Umbilical cord (tissue), 2 donors: ENCODE results near the gene KRTAP6-2. TPM values are rescaled to one million over a fixed set of nuclear protein-coding genes. Genes with fewer than 3 reads are reported as not detected.

ENCODE experiments used
- DNase-seq: peaks from one replicate; pipeline ENCODE4 v3.0.0-alpha.2; 2015; ENCODE audit warnings: low spot score
- total RNA-seq: library from RNA; depleted of rRNA; stranded (reverse); fragments of >200 nt; gene quantifications from one replicate; pipeline ENCODE4 v1.2.3, GENCODE V29; 2014; ENCODE audit warnings: low replicate concordance; ENCODE audit not compliant: insufficient read depth

The KRTAP6-2 gene
- total RNA-seq, 1 donor from 2014 or later, result not detected

- no peak for DNase-seq
These were observed 31.1 kb downstream of the KRTAP6-2 start for GRCh38 chr21:30567617-30568016.

- DNase-seq, result no peak
These were observed 35.1 kb downstream of the KRTAP6-2 start for GRCh38 chr21:30563630-30564029.

- DNase-seq, result peak; percentile 50
These were observed 35.6 kb downstream of the KRTAP6-2 start for GRCh38 chr21:30563072-30563471.

- DNase-seq, result peak; percentile 10
These were observed 36.7 kb downstream of the KRTAP6-2 start for GRCh38 chr21:30561957-30562356.

GRCh38 chr21:30561264-30561895, 37.3 kb downstream of the KRTAP6-2 start, which contains the start of gene KRTAP19-7:
Gene KRTAP19-7 (minus strand): TSS chr21:30561314. CDS start chr21:30561289, 25 bp downstream.
- DNase-seq, result no peak

GRCh38 chr21:30555095-30555494, 43.6 kb downstream of the KRTAP6-2 start:
- DNase-seq, result no peak

- DNase-seq, result no peak
These were observed 45.9 kb downstream of the KRTAP6-2 start for GRCh38 chr21:30552782-30553181.

Other genes with a start within 250 kb of the KRTAP6-2 start
- gene KRTAP13-2, start 226.6 kb downstream of the KRTAP6-2 start, total RNA-seq, result 1.2 TPM
- not detected for gene KRTAP13-1, start 202.9 kb downstream of the KRTAP6-2 start, total RNA-seq
- gene KRTAP13-3, start 173.0 kb downstream of the KRTAP6-2 start, total RNA-seq, result not detected
- 3.4 TPM for gene KRTAP13-4, start 168.7 kb downstream of the KRTAP6-2 start, total RNA-seq
- 5.5 TPM for gene KRTAP15-1, start 158.6 kb downstream of the KRTAP6-2 start, total RNA-seq
- not detected for gene KRTAP19-1, start 118.5 kb downstream of the KRTAP6-2 start, total RNA-seq
- 8.2 TPM for gene KRTAP19-2, start 111.5 kb downstream of the KRTAP6-2 start, total RNA-seq
- gene KRTAP19-3, start 106.9 kb downstream of the KRTAP6-2 start, total RNA-seq, result not detected
- gene KRTAP19-4, start 101.7 kb downstream of the KRTAP6-2 start, total RNA-seq, result not detected
- 13.0 TPM for gene KRTAP19-5, start 96.8 kb downstream of the KRTAP6-2 start, total RNA-seq
- gene KRTAP19-6, start 57.0 kb downstream of the KRTAP6-2 start, total RNA-seq, result not detected
- not detected for gene KRTAP19-7, start 37.6 kb downstream of the KRTAP6-2 start, total RNA-seq
- not detected for gene KRTAP22-2, start 8.5 kb downstream of the KRTAP6-2 start, total RNA-seq
- not detected for gene KRTAP6-3, start 6.5 kb downstream of the KRTAP6-2 start, total RNA-seq
- gene KRTAP22-1, start 2.2 kb upstream of the KRTAP6-2 start, total RNA-seq, result not detected
- not detected for gene KRTAP6-1, start 15.0 kb upstream of the KRTAP6-2 start, total RNA-seq
- 28.4 TPM for gene KRTAP20-1, start 17.5 kb upstream of the KRTAP6-2 start, total RNA-seq
- gene KRTAP20-4, start 21.7 kb upstream of the KRTAP6-2 start, total RNA-seq, result not detected
- gene KRTAP20-2, start 36.3 kb upstream of the KRTAP6-2 start, total RNA-seq, result 3.9 TPM
- gene KRTAP20-3, start 44.0 kb upstream of the KRTAP6-2 start, total RNA-seq, result not detected
- gene KRTAP21-3, start 119.9 kb upstream of the KRTAP6-2 start, total RNA-seq, result not detected
- not detected for gene KRTAP21-2, start 148.4 kb upstream of the KRTAP6-2 start, total RNA-seq
- gene KRTAP21-1, start 156.5 kb upstream of the KRTAP6-2 start, total RNA-seq, result not detected
- gene KRTAP8-1, start 214.4 kb upstream of the KRTAP6-2 start, total RNA-seq, result not detected
- 10.1 TPM for gene KRTAP7-1, start 230.9 kb upstream of the KRTAP6-2 start, total RNA-seq